HepG2 (cell line): Measurements from ENCODE around the gene C1QTNF6. TPM values are rescaled to one million over a fixed set of nuclear protein-coding genes. Genes with fewer than 3 reads are reported as not detected.

Experiments
- KLF9 ChIP-seq: IDR thresholded peaks from 2 replicates; pipeline ENCODE4 v1.6.1; 2016; ENCODE audit warnings: low read depth
- POLR2AphosphoS5 ChIP-seq: IDR thresholded peaks from 2 replicates; pipeline ENCODE4 v1.6.1; 2012; ENCODE audit warnings: low read depth, low read length
- RNF2 ChIP-seq: fragments of 450-650 bp; conservative IDR thresholded peaks from 2 replicates; pipeline ENCODE4 v1.6.1; 2016; ENCODE audit warnings: low read depth
- TSC22D2 ChIP-seq: sonication (generic); formaldehyde crosslinking; IDR thresholded peaks from 2 replicates; pipeline ENCODE4 v1.5.1; 2020; ENCODE audit warnings: missing genetic modification reagents, mild to moderate bottlenecking, borderline replicate concordance
- polyA plus RNA-seq, 8 experiments: library from polyadenylated mRNA; depleted of rRNA in 3 of 8; stranded (reverse) in 7 of 8; unstranded in 1 of 8; fragments of >200 nt; fragmentation: Illumina TruSeq in 4 of 8; extraction: Trizol in 4 of 8; gene quantifications; 2 replicates each; pipeline versions ENCODE4 v1.2.1 to v1.2.3, GENCODE V29; 2011 to 2016; ENCODE audit warnings: low read depth in 4 of 8, missing spikeins in 1 of 8, mixed read lengths in 1 of 8; ENCODE audit not compliant: insufficient read depth in 1 of 8
- small RNA-seq, 3 experiments: library from RNA; depleted of rRNA; stranded (forward); fragments of <200 nt; gene quantifications; one replicate each; pipeline ENCODE3, GENCODE V24; 2012; ENCODE audit warnings: low read depth in 2 of 3, low replicate concordance in 1 of 3; ENCODE audit not compliant: insufficient read length in 3 of 3, insufficient read depth in 2 of 3
- total RNA-seq, 5 experiments: library from RNA; depleted of rRNA; stranded (reverse); fragments of >200 nt; fragmentation: Illumina TruSeq; extraction: Trizol; gene quantifications; 2 replicates each; pipeline ENCODE4 v1.2.3, GENCODE V29; 2016; ENCODE audit warnings: low read depth in 1 of 5

C1QTNF6 gene
- total and polyA plus RNA-seq, 2 of the 13 experiments (the other 11 are each of a cell fraction or from before 2014, with no cell fraction given) = 2.7 to 6.9 TPM

DNA sequence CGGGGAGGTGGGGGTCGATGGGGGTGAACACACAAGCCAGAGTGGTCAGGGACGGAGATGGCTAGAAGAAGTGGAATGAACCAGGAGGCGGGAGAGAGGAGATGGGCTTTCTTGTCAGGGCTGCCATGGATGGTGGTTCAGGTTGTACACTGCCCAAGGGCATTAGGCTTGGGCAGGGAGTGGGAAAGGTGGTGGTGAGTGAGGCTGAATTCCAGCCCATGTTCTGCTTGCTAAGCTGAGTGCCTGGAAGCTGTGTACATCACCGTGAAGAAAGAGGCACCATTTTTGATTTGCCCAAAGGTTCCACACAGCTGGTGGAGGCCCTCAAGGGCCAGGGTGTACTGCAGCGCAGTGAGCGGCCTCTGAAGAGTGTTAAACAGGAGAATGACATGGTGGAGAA is 55.3 kb downstream of the C1QTNF6 start (continued):
- TF ChIP-seq TSC22D2 (no peak), POLR2AphosphoS5 (no peak), RNF2 (no peak), KLF9 (CRISPR knock-in tag) (no peak)

Small RNA genes within 50 kb of the gene (small RNA-seq; reads per million reads assigned to genes)
- 0 reads per million in 3 experiments for gene Z82188.1

Other genes with a start within 250 kb of the C1QTNF6 start
- gene TST, start 168.8 kb downstream of the C1QTNF6 start, total RNA-seq (2016; rRNA removed; fragmentation: Illumina TruSeq; extraction: Trizol) = 44.1 and 44.6 TPM in 2 replicates
- gene TST, start 168.8 kb downstream of the C1QTNF6 start, polyA plus RNA-seq (2011; rRNA removed) = 63.6 and 86.4 TPM in 2 replicates
- 94.8 and 133 TPM in 2 replicates for gene MPST, start 168.5 kb downstream of the C1QTNF6 start, total RNA-seq (2016; rRNA removed; fragmentation: Illumina TruSeq; extraction: Trizol)
- 141 and 191 TPM in 2 replicates for gene MPST, start 168.5 kb downstream of the C1QTNF6 start, polyA plus RNA-seq (2011; rRNA removed)
- gene KCTD17, start 136.5 kb downstream of the C1QTNF6 start, total RNA-seq (2016; rRNA removed; fragmentation: Illumina TruSeq; extraction: Trizol) = 4.5 and 5.3 TPM in 2 replicates
- gene KCTD17, start 136.5 kb downstream of the C1QTNF6 start, polyA plus RNA-seq (2011; rRNA removed) = 11.7 and 17.4 TPM in 2 replicates
- gene TMPRSS6, start 78.5 kb downstream of the C1QTNF6 start, total RNA-seq (2016; rRNA removed; fragmentation: Illumina TruSeq; extraction: Trizol) = 1.5 and 4.2 TPM in 2 replicates
- gene TMPRSS6, start 78.5 kb downstream of the C1QTNF6 start, polyA plus RNA-seq (2011; rRNA removed) = 4.8 and 8.5 TPM in 2 replicates
- gene IL2RB, start 38.3 kb downstream of the C1QTNF6 start, total RNA-seq (2016; rRNA removed; fragmentation: Illumina TruSeq; extraction: Trizol) = not detected in 2 replicates
- 0.05 TPM in 1 of 2 replicates, not detected in the other for gene IL2RB, start 38.3 kb downstream of the C1QTNF6 start, polyA plus RNA-seq (2011; rRNA removed)
- 0.39 and 0.64 TPM in 2 replicates for gene SSTR3, start 24.2 kb upstream of the C1QTNF6 start, total RNA-seq (2016; rRNA removed; fragmentation: Illumina TruSeq; extraction: Trizol)
- gene SSTR3, start 24.2 kb upstream of the C1QTNF6 start, polyA plus RNA-seq (2011; rRNA removed) = 0.08 and 0.09 TPM in 2 replicates
- gene RAC2, start 56.0 kb upstream of the C1QTNF6 start, total RNA-seq (2016; rRNA removed; fragmentation: Illumina TruSeq; extraction: Trizol) = not detected in 2 replicates
- 0.73 and 0.86 TPM in 2 replicates for gene RAC2, start 56.0 kb upstream of the C1QTNF6 start, polyA plus RNA-seq (2011; rRNA removed)
- gene CYTH4, start 94.3 kb upstream of the C1QTNF6 start, total RNA-seq (2016; rRNA removed; fragmentation: Illumina TruSeq; extraction: Trizol) = not detected in 2 replicates
- gene CYTH4, start 94.3 kb upstream of the C1QTNF6 start, polyA plus RNA-seq (2011; rRNA removed) = not detected in 2 replicates
- not detected in 2 replicates for gene ELFN2, start 239.2 kb upstream of the C1QTNF6 start, total RNA-seq (2016; rRNA removed; fragmentation: Illumina TruSeq; extraction: Trizol)
- gene ELFN2, start 239.2 kb upstream of the C1QTNF6 start, polyA plus RNA-seq (2011; rRNA removed) = 0.01 TPM in 1 of 2 replicates, not detected in the other